ENCODE results near the gene WASF3.

The WASF3 gene

GRCh38 chr13:26587251-26587650, 29.8 kb downstream of the WASF3 start:
- peaks cover 52% of the 10 kb centered on the region for H3K79me2 ChIP-seq (ENCODE audit: control insufficient read depth, insufficient read depth, low read length, unreplicated experiment)
- H3K27ac ChIP-seq (ENCODE audit: low read depth, low read length): no peak overlapping the region
- H2AFZ ChIP-seq (ENCODE audit: low read length, unreplicated experiment): no peak overlapping the region
- peaks cover 26% of the 10 kb centered on the region for H3K4me1 ChIP-seq (ENCODE audit: control insufficient read depth, insufficient read depth, low read length, unreplicated experiment)
- no peak overlapping the region for H3K4me3 ChIP-seq (ENCODE audit: low read depth, low read length)
- H3K27me3 ChIP-seq (ENCODE audit: insufficient read depth, low read length): no peaks in the 10 kb centered on the region
- H3K36me3 ChIP-seq (ENCODE audit: insufficient read depth, low read length): no peaks in the 10 kb centered on the region

- Histone ChIP-seq H3K79me2 (ENCODE audit: control insufficient read depth, insufficient read depth, low read length, unreplicated experiment) (peaks cover 51% of the 10 kb centered on the region), H3K27me3 (ENCODE audit: insufficient read depth, low read length) (no peaks in the 10 kb centered on the region), H3K36me3 (ENCODE audit: insufficient read depth, low read length) (no peaks in the 10 kb centered on the region), H3K4me1 (ENCODE audit: control insufficient read depth, insufficient read depth, low read length, unreplicated experiment) (peaks cover 17% of the 10 kb centered on the region), H3K4me3 (ENCODE audit: low read depth, low read length) (no peak overlapping the region), H3K27ac (ENCODE audit: low read depth, low read length) (no peak overlapping the region), H2AFZ (ENCODE audit: low read length, unreplicated experiment) (no peak overlapping the region)
These were observed 31.7 kb downstream of the WASF3 start for GRCh38 chr13:26589226-26589625.

GRCh38 chr13:26589754-26590153, 32.3 kb downstream of the WASF3 start:
- H3K36me3 ChIP-seq (ENCODE audit: insufficient read depth, low read length): no peaks in the 10 kb centered on the region
- H3K27ac ChIP-seq (ENCODE audit: low read depth, low read length): no peak overlapping the region
- peaks cover 56% of the 10 kb centered on the region for H3K79me2 ChIP-seq (ENCODE audit: control insufficient read depth, insufficient read depth, low read length, unreplicated experiment)
- H2AFZ ChIP-seq (ENCODE audit: low read length, unreplicated experiment): no peak overlapping the region
- H3K4me1 ChIP-seq (ENCODE audit: control insufficient read depth, insufficient read depth, low read length, unreplicated experiment): peaks cover 13% of the 10 kb centered on the region
- no peak overlapping the region for H3K4me3 ChIP-seq (ENCODE audit: low read depth, low read length)
- no peaks in the 10 kb centered on the region for H3K27me3 ChIP-seq (ENCODE audit: insufficient read depth, low read length)

DNA sequence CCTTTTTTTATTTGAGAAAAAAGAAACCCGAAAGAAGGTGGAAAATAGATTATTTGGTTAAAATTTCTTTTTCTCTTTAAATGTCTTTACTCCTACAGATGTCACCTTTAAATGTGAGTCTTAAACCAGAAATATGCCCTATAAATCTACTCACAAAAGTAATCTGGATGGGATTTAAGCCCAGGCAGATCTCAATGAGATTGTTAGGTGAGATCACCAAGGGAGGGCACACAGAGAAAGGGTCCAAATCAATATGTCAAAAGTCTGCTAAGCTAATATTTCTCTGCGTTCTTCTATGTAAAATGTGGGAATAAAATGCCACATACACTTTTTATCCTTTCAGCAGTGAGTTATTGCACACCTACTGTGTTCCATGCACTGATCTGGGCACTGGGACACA, 32.9 kb downstream of the WASF3 start:
- Histone ChIP-seq H3K4me3 (ENCODE audit: low read depth, low read length) (no peak overlapping the region), H3K4me1 (ENCODE audit: control insufficient read depth, insufficient read depth, low read length, unreplicated experiment) (peaks cover 9% of the 10 kb centered on the region), H3K27me3 (ENCODE audit: insufficient read depth, low read length) (no peaks in the 10 kb centered on the region), H3K79me2 (ENCODE audit: control insufficient read depth, insufficient read depth, low read length, unreplicated experiment) (peaks cover 55% of the 10 kb centered on the region), H2AFZ (ENCODE audit: low read length, unreplicated experiment) (no peak overlapping the region), H3K27ac (ENCODE audit: low read depth, low read length) (no peak overlapping the region), H3K36me3 (ENCODE audit: insufficient read depth, low read length) (no peaks in the 10 kb centered on the region)

GRCh38 chr13:26590951-26591350, 33.5 kb downstream of the WASF3 start:
- H3K79me2 ChIP-seq (ENCODE audit: control insufficient read depth, insufficient read depth, low read length, unreplicated experiment): peaks cover 50% of the 10 kb centered on the region
- no peak overlapping the region for H3K4me3 ChIP-seq (ENCODE audit: low read depth, low read length)
- H3K27ac ChIP-seq (ENCODE audit: low read depth, low read length): no peak overlapping the region
- no peaks in the 10 kb centered on the region for H3K27me3 ChIP-seq (ENCODE audit: insufficient read depth, low read length)
- no peak overlapping the region for H2AFZ ChIP-seq (ENCODE audit: low read length, unreplicated experiment)
- no peaks in the 10 kb centered on the region for H3K36me3 ChIP-seq (ENCODE audit: insufficient read depth, low read length)
- H3K4me1 ChIP-seq (ENCODE audit: control insufficient read depth, insufficient read depth, low read length, unreplicated experiment): peaks cover 7% of the 10 kb centered on the region

DNA sequence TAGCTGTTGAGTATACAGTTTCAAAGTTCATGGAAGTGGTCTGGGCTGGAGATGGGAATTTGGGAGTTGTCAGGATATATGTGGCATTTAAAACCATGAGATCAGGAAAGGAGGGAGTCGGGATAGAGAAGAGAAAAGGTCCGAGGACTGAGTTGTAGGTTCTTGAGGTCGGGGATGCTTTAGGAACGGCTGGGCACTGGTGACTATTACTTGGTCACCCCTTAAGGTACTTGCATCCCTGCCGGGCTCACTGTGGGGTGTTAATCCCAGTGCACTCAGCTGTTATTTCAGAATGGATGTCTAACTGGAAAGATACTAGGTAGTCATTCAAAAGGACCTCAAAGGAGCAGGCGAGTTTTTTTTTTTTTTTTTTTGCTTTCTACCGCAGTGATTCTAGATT, 34.2 kb downstream of the WASF3 start:
- peaks cover 51% of the 10 kb centered on the region for H3K79me2 ChIP-seq (ENCODE audit: control insufficient read depth, insufficient read depth, low read length, unreplicated experiment)
- no peak overlapping the region for H2AFZ ChIP-seq (ENCODE audit: low read length, unreplicated experiment)
- H3K4me3 ChIP-seq (ENCODE audit: low read depth, low read length): no peak overlapping the region
- no peaks in the 10 kb centered on the region for H3K36me3 ChIP-seq (ENCODE audit: insufficient read depth, low read length)
- no peak overlapping the region for H3K27ac ChIP-seq (ENCODE audit: low read depth, low read length)
- peaks cover 7% of the 10 kb centered on the region for H3K4me1 ChIP-seq (ENCODE audit: control insufficient read depth, insufficient read depth, low read length, unreplicated experiment)
- no peaks in the 10 kb centered on the region for H3K27me3 ChIP-seq (ENCODE audit: insufficient read depth, low read length)

DNA sequence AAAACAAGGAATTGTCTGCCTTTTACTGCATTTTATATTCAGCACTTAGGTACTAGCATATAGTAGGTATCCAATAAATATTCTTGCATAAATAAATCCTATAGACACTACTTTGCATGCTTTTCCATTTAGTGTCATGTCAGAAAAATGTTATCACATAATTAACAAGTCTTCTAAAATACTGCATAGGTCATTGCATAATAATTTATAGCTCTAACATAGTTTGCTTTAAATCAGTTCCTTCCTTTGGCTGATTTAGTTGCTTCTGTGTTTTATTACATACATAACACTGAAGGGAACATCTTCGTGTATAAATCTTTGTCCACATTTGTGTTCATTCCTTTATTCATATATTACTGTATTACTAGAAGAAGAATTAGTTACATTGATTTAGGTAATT, 36.2 kb downstream of the WASF3 start:
- no peak overlapping the region for H3K27ac ChIP-seq (ENCODE audit: low read depth, low read length)
- peaks cover 7% of the 10 kb centered on the region for H3K4me1 ChIP-seq (ENCODE audit: control insufficient read depth, insufficient read depth, low read length, unreplicated experiment)
- no peak overlapping the region for H2AFZ ChIP-seq (ENCODE audit: low read length, unreplicated experiment)
- no peak overlapping the region for H3K4me3 ChIP-seq (ENCODE audit: low read depth, low read length)
- no peaks in the 10 kb centered on the region for H3K27me3 ChIP-seq (ENCODE audit: insufficient read depth, low read length)
- H3K36me3 ChIP-seq (ENCODE audit: insufficient read depth, low read length): no peaks in the 10 kb centered on the region
- H3K79me2 ChIP-seq (ENCODE audit: control insufficient read depth, insufficient read depth, low read length, unreplicated experiment): peaks cover 35% of the 10 kb centered on the region

GRCh38 chr13:26594363-26594762, 36.9 kb downstream of the WASF3 start:
- Histone ChIP-seq H3K4me1 (ENCODE audit: control insufficient read depth, insufficient read depth, low read length, unreplicated experiment) (peaks cover 7% of the 10 kb centered on the region), H3K36me3 (ENCODE audit: insufficient read depth, low read length) (no peaks in the 10 kb centered on the region), H3K27me3 (ENCODE audit: insufficient read depth, low read length) (no peaks in the 10 kb centered on the region), H3K79me2 (ENCODE audit: control insufficient read depth, insufficient read depth, low read length, unreplicated experiment) (peaks cover 31% of the 10 kb centered on the region), H2AFZ (ENCODE audit: low read length, unreplicated experiment) (no peak overlapping the region), H3K4me3 (ENCODE audit: low read depth, low read length) (no peak overlapping the region), H3K27ac (ENCODE audit: low read depth, low read length) (no peak overlapping the region)

DNA sequence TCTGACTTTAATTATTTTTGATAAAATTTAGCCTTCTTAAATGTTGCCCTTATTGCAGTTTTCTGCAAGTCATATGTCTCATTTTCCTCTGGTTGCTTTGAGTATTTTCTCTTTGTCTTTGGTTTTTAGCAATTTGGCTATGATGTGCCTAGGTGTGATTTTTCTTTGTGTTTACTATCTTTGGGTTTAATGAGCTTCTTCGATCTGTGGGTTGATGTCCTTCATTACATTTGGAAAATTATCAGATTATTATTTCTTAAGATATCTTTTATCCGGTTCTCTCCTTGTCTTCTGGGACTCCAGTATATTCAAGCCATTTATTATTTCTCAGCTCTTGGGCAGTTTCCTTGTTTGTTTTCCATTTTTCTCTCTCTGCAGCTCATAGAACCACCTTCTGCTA, 39.0 kb downstream of the WASF3 start:
- H3K27me3 ChIP-seq (ENCODE audit: insufficient read depth, low read length): no peaks in the 10 kb centered on the region
- peaks cover 8% of the 10 kb centered on the region for H3K4me1 ChIP-seq (ENCODE audit: control insufficient read depth, insufficient read depth, low read length, unreplicated experiment)
- peaks cover 35% of the 10 kb centered on the region for H3K79me2 ChIP-seq (ENCODE audit: control insufficient read depth, insufficient read depth, low read length, unreplicated experiment)

DNA sequence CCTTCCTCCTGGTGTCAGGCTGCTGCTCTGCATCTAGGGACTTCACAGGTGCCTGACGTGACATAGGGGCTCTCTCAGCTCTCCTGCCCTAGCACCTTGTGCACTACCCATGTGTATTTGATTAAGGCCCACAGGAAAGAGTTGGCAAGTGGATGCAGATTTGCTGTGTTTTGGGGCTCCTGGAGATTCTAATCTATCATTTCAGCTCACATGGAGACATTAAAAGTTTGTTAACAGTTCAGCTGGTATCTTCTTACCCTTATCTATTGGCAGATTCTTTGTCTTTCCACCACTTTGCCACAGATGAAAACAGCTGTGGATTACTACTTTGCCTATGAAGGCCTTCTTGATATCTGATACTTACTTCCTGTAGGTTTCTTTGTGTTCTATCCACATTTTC, 41.9 kb downstream of the WASF3 start:
- Histone ChIP-seq H3K4me1 (ENCODE audit: control insufficient read depth, insufficient read depth, low read length, unreplicated experiment) (peaks cover 21% of the 10 kb centered on the region), H2AFZ (ENCODE audit: low read length, unreplicated experiment) (no peak overlapping the region), H3K79me2 (ENCODE audit: control insufficient read depth, insufficient read depth, low read length, unreplicated experiment) (peaks cover 44% of the 10 kb centered on the region), H3K27me3 (ENCODE audit: insufficient read depth, low read length) (no peaks in the 10 kb centered on the region), H3K27ac (ENCODE audit: low read depth, low read length) (no peak overlapping the region), H3K36me3 (ENCODE audit: insufficient read depth, low read length) (no peaks in the 10 kb centered on the region), H3K4me3 (ENCODE audit: low read depth, low read length) (no peak overlapping the region)

More for the DNA sequence above, 39.0 kb downstream of the WASF3 start:
- no peaks in the 10 kb centered on the region for H3K36me3 ChIP-seq (ENCODE audit: insufficient read depth, low read length)
- no peak overlapping the region for H2AFZ ChIP-seq (ENCODE audit: low read length, unreplicated experiment)
- H3K27ac ChIP-seq (ENCODE audit: low read depth, low read length): no peak overlapping the region
- no peak overlapping the region for H3K4me3 ChIP-seq (ENCODE audit: low read depth, low read length)

DNA sequence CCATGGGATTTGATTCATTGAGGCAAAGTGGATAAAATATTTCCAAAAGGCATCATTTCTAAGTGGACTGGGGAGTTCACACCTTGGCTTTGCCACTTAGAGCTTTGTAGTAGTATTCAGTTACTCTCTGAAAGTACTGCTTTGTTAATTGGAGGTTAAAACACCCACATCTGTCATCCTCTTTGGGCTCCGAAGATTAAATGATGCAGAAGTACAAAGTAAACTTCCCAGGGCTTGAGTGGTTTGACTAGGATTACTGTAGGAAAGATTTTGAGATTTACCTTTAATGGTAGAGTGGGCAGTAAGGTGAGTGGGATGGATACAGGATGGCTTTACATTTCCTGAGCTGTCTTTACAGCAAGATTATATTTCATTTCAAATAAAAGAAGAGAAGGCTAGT, 42.4 kb downstream of the WASF3 start:
- Histone ChIP-seq H2AFZ (ENCODE audit: low read length, unreplicated experiment) (no peak overlapping the region), H3K36me3 (ENCODE audit: insufficient read depth, low read length) (no peaks in the 10 kb centered on the region), H3K4me1 (ENCODE audit: control insufficient read depth, insufficient read depth, low read length, unreplicated experiment) (peaks cover 26% of the 10 kb centered on the region), H3K27me3 (ENCODE audit: insufficient read depth, low read length) (no peaks in the 10 kb centered on the region), H3K79me2 (ENCODE audit: control insufficient read depth, insufficient read depth, low read length, unreplicated experiment) (peaks cover 42% of the 10 kb centered on the region), H3K4me3 (ENCODE audit: low read depth, low read length) (no peak overlapping the region), H3K27ac (ENCODE audit: low read depth, low read length) (no peak overlapping the region)

Data from ACC112 (cell line).